ENCODE measurements around the gene TTLL3.

TTLL3 gene

GRCh38 chr3:9855594-9855993 lies 45.5 kb downstream of the TTLL3 start:
- Histone ChIP-seq H3K9me3 (ENCODE audit: insufficient read depth, low read length) (no peaks in the 10 kb centered on the region), H4K20me1 (ENCODE audit: insufficient read depth, low read length) (no peaks in the 10 kb centered on the region), H3K4me3 (ENCODE audit: low read length) (no peak overlapping the region), H3K36me3 (replicated peaks; ENCODE audit: low read depth, low read length) (no peaks in the 10 kb centered on the region), H3K4me2 (ENCODE audit: low read length) (no peak overlapping the region), H3K9ac (ENCODE audit: low read length) (no peak overlapping the region), H3K27ac (ENCODE audit: low read length) (no peak overlapping the region), H3K27me3 (ENCODE audit: low read depth, low read length) (0 out of 2 replicates have a peak, but pooled peaks cover 5% of the 10 kb centered on the region), H2AFZ (ENCODE audit: low read depth, low read length) (no peak overlapping the region), H3K4me1 (ENCODE audit: low read length) (no peaks in the 10 kb centered on the region), H3K79me2 (ENCODE audit: low read length) (no peaks in the 10 kb centered on the region)
- TF ChIP-seq EZH2phosphoT487 (IDR thresholded peaks at IDR 0.05; ENCODE audit: low read depth) (no peak), CTCF (IDR thresholded peaks at IDR 0.05; ENCODE audit: low read depth, low read length) (no peak)

DNA sequence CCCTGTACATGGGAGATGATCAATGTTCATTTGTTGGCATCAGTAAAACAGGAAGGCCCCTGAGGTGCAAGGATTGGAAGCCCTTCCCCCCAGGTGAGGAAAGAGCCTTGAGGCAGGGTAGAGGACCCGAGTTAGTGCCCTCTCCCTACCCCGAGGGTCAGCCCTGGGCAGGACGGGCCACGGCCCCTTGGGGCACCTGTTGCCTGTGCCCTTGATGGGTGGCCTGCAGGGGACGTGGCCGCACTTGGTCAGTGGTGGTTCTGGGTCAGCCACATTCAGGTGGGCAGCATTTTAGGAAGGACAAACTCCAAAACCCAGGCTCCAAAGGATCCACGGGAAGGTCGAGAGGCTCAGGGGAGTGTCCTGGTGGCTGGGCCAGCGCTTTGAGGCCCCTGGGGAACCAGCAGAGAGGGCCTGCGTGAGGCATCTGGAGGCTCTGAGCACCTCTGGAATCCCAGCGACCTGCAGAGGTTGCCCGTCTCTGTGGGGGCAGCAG lies 49.5 kb downstream of the TTLL3 start:
- TF ChIP-seq EZH2phosphoT487 (IDR thresholded peaks at IDR 0.05; ENCODE audit: low read depth): no peak
- no peak for TF ChIP-seq CTCF (IDR thresholded peaks at IDR 0.05; ENCODE audit: low read depth, low read length)

DNA sequence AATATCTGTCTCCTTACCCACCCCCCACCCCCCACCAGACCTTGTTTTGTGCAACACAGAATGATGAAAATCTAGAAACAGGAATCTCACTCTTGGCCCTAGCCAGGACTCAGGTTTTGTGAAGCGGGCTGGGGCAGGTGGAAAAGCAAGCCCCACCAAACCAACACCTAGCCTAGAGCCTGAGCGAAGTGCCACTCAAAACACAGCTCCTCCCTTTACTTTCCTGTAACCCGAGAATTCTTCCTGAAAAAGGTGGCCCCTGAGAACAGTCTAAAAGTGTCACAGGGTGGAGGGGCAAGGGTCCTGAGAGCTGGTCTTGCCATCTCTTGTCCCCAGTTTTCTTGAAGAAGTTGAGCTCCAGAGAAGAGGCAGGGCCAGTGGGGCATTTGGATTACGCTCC lies 51.1 kb downstream of the TTLL3 start:
- Histone ChIP-seq H3K9ac (ENCODE audit: low read length) (no peak overlapping the region), H4K20me1 (ENCODE audit: insufficient read depth, low read length) (no peaks in the 10 kb centered on the region), H3K27ac (ENCODE audit: low read length) (no peak overlapping the region), H3K27me3 (ENCODE audit: low read depth, low read length) (no peaks in the 10 kb centered on the region), H3K9me3 (ENCODE audit: insufficient read depth, low read length) (no peaks in the 10 kb centered on the region), H3K79me2 (ENCODE audit: low read length) (no peaks in the 10 kb centered on the region), H3K4me2 (ENCODE audit: low read length) (no peak overlapping the region), H2AFZ (ENCODE audit: low read depth, low read length) (no peak overlapping the region), H3K36me3 (replicated peaks; ENCODE audit: low read depth, low read length) (no peaks in the 10 kb centered on the region), H3K4me1 (ENCODE audit: low read length) (no peaks in the 10 kb centered on the region), H3K4me3 (ENCODE audit: low read length) (no peak overlapping the region)
- no peak for TF ChIP-seq EZH2phosphoT487 (IDR thresholded peaks at IDR 0.05; ENCODE audit: low read depth)
- no peak for TF ChIP-seq CTCF (IDR thresholded peaks at IDR 0.05; ENCODE audit: low read depth, low read length)

More for the DNA sequence above, 49.5 kb downstream of the TTLL3 start:
- no peak overlapping the region for H3K4me3 ChIP-seq (ENCODE audit: low read length)
- no peaks in the 10 kb centered on the region for H3K4me1 ChIP-seq (ENCODE audit: low read length)
- H3K9me3 ChIP-seq (ENCODE audit: insufficient read depth, low read length): no peaks in the 10 kb centered on the region
- no peak overlapping the region for H3K9ac ChIP-seq (ENCODE audit: low read length)
- no peaks in the 10 kb centered on the region for H3K27me3 ChIP-seq (ENCODE audit: low read depth, low read length)
- H3K79me2 ChIP-seq (ENCODE audit: low read length): no peaks in the 10 kb centered on the region
- H3K27ac ChIP-seq (ENCODE audit: low read length): no peak overlapping the region
- H3K36me3 ChIP-seq (replicated peaks; ENCODE audit: low read depth, low read length): no peaks in the 10 kb centered on the region
- no peaks in the 10 kb centered on the region for H4K20me1 ChIP-seq (ENCODE audit: insufficient read depth, low read length)
- H3K4me2 ChIP-seq (ENCODE audit: low read length): no peak overlapping the region
- H2AFZ ChIP-seq (ENCODE audit: low read depth, low read length): no peak overlapping the region

DNA sequence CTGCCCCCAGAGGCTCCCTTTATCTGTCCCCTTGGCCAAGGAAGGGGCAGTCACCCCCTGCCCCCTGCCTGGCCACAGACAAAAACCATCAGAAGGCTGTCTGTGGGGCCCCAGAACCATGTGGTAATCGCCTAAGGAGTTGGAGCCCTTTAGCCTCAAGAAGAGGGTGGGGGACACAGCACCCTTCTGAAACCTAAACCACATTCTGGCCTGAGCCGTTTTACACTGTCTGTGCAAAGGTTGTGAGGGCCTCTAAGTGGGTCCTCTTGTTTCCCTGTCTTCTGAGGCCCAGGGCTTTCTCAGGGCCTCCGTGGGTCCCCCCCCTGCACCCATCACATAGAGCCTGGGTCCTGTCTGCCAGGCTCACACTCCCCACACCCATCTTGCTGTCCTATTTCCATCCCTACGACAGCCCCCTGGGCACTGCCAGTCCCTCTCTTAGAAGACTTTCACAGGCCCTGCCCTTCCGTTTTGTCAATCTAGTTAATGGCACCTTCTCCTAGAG lies 51.6 kb downstream of the TTLL3 start:
- Histone ChIP-seq H3K36me3 (replicated peaks; ENCODE audit: low read depth, low read length) (no peaks in the 10 kb centered on the region), H3K4me1 (ENCODE audit: low read length) (no peaks in the 10 kb centered on the region), H3K4me3 (ENCODE audit: low read length) (no peak overlapping the region), H4K20me1 (ENCODE audit: insufficient read depth, low read length) (no peaks in the 10 kb centered on the region), H2AFZ (ENCODE audit: low read depth, low read length) (no peak overlapping the region), H3K79me2 (ENCODE audit: low read length) (no peaks in the 10 kb centered on the region), H3K9ac (ENCODE audit: low read length) (no peak overlapping the region), H3K27ac (ENCODE audit: low read length) (no peak overlapping the region), H3K9me3 (ENCODE audit: insufficient read depth, low read length) (no peaks in the 10 kb centered on the region), H3K4me2 (ENCODE audit: low read length) (no peak overlapping the region), H3K27me3 (ENCODE audit: low read depth, low read length) (no peaks in the 10 kb centered on the region)
- no peak for TF ChIP-seq EZH2phosphoT487 (IDR thresholded peaks at IDR 0.05; ENCODE audit: low read depth)
- TF ChIP-seq CTCF (IDR thresholded peaks at IDR 0.05; ENCODE audit: low read depth, low read length): no peak
